ENCODE data around the gene CRKL.
A peak's percentile ranks its signal among the peaks of the same experiment; 100 is the strongest.

Gene CRKL

DNA sequence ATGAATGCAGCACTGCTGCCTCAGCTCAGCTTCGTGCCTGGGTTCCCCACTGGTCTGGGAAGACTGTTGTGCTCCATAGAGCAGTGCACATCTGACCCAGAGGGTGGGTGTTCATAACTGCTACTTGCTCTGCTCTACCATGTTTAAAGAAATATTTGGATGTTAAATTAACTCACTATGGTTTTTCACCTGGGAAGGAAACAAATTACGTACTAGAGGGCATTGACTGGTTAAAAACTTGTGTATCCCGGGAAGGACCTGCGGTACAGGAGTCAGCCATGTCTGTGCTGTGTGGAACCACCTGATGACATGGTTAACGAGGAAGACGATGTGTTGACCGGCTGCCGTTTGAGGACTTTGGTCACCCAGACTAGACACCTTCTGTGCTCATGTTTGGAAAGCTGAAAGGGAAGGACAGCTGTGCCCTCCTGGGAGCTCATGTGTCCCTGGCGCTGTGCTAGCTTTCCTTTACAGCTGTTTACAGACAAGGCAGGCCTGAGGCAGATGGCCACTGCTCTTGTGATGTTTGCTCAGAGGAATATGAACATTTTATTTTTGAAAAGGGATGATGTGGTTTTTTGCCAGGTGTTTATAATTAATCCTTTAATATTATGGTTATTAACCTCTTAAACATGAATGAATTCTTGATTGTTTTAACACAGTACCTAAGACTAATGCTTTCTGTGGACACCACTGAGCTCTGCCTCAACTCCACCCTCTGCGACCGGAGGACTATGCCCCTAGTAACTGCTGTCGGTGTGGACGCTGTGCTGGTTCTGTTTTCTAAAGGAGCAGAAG, 35.5 kb downstream of the CRKL start:
- no peak for DNase-seq

DNA sequence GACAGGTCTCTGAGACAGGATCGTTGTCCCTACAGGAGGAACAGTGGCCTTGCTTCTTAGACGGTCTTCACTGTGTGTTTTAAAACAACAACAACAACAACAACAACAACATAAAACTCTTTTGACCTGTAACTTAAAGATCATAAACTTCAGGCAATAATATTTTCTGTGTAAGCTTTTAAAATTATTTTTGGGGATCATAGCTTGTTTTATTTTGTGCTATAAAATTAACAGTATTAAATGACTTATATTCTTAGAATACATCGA, 36.1 kb downstream of the CRKL start:
- no peak for DNase-seq

DNA sequence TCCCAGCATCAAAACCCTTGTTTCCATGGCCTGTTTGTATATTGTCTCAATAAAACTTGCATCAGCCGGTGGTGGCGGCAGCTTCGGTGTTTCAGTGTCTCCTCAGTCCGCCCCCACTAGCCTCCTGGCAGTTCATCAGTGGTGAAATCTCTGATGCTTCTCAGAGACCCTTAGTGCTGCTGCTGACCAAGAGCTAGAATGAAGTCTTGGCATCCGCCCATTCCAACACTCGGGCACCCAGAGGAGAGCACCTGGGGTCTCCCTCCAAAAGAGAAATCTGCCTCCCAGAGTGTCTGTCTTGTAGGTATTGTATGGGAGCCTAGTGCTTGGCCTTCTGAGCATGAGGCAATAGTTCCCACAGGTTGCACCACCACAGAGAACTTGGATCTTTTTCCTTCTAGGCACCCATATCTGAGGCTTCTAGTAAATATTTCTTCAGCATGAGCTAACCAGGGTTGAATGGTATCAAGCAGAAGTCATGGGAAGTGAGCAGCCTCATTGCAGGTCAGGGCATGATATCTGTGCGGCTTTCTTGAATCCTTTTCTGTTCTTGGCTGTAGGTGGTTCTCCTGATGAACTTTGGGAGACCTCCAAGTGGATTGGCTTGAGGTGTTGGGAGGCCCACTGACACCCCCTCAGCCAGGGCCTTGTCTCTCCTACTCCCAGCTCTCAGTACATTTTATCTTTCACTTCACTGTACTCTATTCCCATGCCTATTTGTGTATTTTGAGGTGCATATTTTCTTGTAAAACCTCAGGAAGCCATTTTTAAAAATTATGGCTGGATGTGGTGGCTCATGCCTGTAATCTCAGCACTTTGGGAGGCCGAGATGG, 36.7 kb downstream of the CRKL start:
- peak; percentile 15 for DNase-seq

DNA sequence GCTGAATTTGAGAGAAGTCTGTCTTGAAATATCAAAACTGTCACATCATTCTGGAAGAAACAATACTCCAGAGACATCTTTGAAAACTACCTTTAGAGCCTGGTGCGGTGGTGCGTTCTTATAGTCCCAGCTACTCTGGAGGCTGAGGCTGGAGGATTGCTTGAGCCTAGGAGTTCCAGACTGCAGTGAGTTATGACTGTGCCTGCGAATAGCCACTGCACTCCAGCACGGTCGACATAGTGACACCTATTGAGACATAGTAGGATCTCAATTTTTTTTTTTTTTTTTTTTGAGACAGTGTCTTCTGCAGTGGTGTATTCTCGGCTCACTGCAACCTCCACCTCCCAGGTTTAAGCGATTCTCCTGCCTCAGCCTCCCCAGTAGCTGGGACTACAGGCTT, 38.3 kb downstream of the CRKL start:
- DNase-seq, result peak; percentile 5

GRCh38 chr22:20956258-20957101, 39.3 kb downstream of the CRKL start:
- DNase-seq, result peak; percentile 41

DNA sequence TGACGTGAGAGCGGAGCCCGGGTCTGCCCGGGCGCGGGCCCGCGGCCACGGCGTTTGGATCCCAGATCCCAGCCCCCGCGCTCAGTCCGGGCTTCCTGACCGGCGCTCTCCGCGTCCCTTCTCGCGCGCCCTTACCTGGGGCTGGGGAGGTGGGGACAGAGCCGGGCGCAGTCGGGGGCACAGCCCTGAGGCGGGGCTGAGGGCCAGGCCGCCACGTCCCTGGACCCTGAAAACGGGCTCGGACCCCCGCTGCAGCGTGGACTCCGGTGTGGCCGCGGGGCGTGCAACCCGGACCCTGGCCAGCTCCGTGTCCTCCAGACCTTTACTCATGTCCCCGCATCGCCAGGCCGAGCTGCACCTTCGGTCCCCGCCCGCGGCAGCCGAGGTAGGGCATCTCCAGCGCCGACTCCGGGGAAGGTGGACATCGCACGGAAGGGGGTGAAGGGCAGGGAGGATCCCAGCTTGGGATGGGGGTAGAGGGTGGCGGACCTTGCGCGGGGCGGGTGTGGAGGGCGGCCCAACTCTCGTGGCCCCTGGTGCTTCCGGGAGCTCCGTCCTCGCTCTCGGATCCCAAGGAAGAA, 40.0 kb downstream of the CRKL start:
- no peak for DNase-seq

GRCh38 chr22:20957683-20958431, 40.6 kb downstream of the CRKL start:
- peak; percentile 45 for DNase-seq

DNA sequence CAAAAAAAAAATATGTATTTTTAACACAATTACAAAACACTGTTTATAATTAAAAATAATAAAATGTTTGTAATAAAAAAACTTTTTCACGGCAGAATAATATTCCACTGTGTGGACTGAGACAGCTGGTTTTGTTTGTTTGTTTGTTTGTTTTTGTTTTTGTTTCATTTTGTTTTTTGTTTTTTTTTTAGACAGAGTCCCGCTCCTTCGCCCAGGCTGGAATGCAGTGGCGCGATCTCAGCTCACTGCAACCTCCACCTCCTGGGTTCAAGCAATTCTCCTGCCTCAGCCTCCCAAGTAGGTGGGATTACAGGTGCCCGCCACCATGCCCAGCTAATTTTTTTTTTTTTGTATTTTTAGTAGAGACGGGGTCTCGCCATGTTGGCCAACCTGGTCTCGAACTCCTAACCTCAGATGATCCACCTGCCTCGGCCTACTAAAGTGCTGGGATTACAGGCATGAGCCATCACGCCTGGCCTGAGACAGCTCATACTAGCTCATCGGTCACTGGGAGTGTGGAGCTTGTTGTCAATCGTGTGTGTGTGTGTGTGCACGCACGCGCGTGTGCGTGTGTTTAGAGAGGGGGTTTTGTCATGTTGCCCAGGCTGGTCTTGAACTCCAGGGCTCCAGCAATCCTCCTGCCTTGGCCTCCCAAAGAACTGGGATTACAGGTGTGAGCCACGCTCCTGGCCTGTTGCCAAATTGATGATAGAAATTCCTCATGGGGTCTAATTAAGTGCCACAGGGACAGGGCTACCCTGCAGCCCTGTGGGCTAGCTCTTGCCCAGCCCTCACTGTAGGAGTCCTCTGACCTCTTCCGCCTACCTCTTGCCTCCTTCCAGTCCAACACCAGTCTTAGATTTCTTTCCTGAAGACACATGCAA, 42.6 kb downstream of the CRKL start:
- no peak for DNase-seq

DNA sequence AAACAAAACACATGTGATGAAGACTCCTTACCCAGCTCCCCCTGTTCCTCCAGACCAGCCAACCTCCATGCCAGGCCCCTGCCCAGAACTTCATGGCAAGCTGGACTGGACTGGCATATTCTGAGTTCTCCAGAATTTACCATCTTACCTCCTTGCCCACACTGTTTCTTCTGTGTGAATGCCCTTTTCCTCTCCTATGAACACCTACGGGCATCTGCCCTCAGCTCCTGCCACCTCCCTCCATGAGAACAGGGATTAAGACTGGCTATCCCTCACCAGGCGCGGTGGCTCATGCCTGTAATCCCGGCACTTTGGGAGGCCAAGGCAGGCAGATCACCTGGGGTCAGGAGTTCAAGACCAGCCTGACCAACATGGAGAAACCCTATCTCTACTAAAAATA, 43.4 kb downstream of the CRKL start:
- no peak for DNase-seq

DNA sequence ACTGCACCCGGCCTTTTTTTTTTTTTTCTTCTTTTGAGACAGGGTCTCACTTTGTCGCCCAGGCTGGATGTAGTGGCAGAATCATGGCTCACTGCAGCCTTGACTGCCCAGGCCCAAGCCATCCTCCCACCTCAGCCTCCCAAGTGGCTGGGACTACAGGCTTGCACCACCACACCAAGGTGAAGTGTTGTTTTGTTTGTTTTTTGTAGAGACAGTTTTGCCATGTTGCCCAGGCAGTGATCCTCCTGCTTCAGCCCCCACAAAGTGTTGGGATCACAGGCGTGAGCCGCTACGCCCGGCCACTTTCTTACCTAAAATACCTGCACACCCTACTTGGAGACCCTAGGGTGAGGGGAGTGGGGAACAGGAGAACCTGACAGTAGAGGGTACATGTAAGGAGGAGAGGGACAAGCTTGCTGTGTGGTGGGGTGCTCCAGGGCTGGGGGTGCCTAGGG, 45.3 kb downstream of the CRKL start:
- no peak for DNase-seq

DNA sequence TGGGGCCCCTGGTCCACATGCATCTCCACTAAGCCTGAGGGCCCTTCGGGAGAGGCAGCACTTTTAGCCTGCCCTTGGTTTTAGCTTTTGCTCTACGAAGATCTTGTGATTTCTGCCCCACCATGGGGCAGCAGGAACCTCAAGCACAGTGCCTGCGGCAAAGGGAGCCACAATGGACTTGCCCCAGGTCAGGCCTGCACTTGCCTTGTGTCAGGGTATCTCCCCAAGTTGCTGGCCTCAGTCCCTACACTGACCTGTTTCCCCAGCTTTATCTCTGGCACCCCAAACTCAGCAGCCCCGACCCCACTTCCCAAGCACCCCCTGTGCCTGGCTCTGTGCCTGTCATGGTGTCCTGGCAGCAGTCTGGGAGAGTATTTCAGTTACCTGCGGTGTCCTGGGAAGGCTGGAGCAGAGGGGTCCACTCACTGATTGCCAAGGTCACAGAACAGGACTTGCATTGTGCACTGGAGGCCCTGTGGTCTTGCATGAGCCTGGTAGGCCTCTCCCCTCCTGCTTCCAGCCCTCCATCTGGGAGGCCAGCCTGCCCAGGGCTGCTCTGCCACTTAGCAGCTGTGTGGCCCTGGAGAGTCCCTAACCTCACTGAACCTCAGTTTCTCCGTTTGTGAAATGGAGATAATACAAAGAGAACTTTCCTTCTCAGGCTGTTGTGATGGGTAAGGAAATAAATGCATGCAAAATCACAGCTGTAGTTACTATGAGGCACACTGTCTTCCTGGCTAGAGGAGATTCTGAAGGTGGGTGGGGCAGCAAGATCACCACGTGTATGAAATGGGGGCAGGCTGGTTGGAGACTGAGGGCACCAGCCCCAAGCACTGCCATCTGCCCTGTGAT, 46.2 kb downstream of the CRKL start:
- no peak for DNase-seq

GRCh38 chr22:20964090-20964798, 47.0 kb downstream of the CRKL start:
- DNase-seq, result no peak

DNA sequence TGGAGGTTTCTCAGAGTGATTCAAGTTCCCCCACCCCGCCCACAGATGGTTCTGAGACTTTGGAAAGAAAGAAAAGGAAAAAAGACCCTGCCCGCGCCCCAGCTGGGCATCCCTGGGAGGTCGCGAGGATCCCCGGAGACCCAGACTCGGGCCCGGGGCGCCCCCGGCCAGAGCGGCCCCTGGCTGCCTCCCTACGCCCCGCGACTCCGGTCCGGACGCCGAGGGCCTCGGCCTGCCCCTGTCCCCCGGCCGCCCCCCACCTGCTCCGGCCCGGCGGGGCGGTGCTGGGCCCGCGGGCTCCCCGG, 47.5 kb downstream of the CRKL start:
- no peak for DNase-seq

DNA sequence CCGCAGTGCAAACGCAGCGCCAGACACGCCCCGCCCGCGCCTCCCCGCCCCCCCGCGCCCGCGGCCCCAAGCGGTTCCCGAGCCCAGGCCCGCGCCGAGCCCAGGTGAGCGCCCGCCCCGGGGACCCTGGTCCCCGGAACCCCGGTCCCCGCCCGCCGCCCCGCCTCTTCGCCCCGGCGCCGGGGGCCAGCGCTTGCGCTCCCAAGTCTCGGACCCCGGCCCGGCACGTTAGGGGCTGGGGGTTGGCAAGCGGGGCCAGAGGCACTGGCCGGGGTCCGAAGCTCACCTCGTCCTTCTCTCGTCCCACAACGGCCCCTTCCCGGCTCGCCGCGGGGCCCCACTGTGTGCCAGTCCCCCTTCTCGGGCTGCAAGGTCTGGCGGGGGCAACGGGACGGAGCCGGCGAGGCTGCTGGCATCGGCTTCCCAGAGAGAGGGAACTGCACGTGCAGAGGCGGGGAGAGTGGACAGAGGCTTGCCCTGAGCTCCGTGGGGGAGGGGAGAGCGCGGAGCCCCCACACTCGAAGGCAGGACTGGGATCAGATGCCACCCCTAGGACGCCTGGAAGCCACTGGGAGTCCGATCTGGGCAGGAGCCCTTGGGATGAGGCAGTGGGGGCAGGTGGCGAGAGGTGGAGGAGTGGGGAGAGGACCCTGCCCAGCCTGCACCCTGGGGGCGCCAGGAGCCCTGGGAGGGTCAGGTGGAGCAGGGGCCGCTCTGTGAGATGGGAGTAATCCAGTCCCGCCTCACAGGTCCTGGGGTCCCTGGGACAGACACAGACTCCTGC, 48.1 kb downstream of the CRKL start:
- DNase-seq, result no peak

GRCh38 chr22:20965888-20966855, 49.0 kb downstream of the CRKL start:
- no peak for DNase-seq

DNA sequence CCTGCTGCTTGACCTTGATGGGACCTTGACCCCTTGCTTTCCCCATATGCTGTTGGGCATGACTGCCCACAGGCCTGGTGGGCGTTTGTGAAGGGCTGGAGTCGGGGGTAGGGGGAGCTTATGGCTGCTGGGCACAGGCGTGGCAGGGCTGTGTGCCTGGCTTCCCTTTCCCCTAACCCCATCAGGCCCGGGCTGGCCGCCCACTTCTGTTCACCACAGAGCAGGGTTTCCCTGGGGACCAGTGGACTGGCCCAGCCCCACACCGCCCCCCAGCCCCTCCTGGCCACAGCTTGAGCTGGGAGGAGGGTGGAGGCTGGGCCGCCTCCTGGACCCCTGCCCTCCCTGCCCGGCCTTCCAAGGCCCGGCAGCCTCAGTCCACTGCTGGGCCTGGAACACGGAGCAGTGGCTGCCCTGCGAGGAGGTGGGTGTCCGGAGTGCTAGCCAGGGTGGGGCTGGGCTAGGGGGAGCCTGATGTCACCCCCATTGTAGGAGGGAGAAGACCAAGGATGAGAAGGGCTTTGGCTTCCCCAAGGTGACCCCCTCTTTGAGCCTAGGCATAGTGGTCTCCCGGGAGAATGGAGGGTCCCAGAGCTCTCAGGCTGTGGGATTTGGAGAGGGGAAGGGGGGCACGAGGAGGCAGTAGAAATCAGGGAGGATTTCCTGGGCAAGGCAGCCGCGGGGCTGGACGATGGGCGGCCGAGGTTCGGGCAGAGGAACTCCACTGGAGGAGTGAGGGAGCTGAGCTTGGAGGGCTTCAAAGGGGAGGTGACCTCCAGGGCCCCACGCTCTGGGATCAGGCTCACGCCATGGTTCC, 49.9 kb downstream of the CRKL start, which contains the start of gene AIFM3:
Gene AIFM3 (plus strand): TSS at position 373 of the 814 bp plus-strand sequence. CDS start 690 bp downstream, outside the sequence.
- DNase-seq, result no peak

Data from inflammatory macrophage treated with lipopolysaccharide for 4 hours (primary cell).